ENCODE data around the gene ECM2.
"Not testable (repeated sequence)": the region's sequence is repeated elsewhere in the genome, so short reads cannot be mapped to it uniquely, and the experiment has no call there.

ECM2 gene

DNA sequence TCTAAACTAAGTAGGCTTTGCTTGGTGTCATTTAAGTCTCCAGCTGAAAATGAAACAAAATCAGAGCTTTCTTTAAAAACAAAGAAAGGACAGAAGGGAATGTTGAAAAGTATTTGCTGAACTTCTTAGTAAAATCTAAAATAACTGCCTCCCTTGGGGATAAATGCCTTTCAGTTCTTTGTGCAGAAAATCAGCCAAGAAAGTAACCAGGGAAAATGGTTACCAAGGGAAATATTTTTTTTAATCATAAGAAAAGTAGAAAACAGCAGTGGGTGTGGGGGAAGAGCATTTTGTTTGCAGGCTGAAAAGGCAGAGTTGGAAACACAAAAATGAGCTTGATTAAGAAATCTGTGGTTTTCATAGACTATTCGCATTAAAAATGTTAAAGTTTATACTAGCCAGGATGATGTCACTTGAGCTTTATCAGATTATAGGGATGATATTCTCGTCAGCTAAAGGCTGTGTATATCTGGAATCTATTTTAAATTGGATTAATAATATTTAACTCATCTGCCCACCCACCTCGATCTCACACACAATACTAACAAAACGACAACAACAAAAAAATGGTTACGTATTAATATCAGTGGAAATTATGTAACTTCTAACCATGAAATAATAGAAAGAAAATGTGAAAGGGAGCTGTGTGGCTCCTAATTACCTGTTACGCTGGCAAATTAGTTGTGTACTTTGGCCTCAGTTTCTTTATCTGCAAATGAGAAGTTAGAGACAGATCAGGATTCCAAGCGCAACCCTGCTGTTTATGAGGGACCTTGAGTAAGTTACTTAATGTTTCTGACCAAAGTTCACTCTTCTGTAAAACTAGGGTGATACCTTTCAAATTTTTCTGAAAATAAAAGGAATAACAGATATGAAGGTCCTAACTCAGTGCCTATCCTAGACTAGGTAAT lies at the start of gene ECM2:
Gene ECM2 (minus strand): TSS at position 51 of the 911 bp plus-strand sequence. CDS start 13,124 bp downstream, outside the sequence.
- no peak for DNase-seq

DNA sequence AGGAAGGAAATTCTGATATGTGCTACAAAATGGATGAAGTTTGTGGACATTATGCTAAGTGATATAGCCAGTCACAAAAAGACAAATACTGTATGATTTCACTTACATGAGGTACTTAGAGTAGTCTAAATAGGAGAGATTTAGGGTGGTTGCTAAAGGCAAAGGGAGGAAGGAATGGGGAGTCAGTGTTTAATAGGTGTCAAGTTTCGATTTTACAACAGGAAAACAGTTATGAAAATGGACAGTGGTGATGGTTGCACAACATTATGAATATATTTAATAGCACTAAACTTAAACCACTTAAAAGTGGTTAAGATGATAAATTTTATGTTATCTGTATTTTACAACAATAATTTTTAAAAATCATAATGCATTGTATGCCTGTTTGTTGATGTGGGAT lies 40.4 kb upstream of the ECM2 start:
- no peak for DNase-seq

DNA sequence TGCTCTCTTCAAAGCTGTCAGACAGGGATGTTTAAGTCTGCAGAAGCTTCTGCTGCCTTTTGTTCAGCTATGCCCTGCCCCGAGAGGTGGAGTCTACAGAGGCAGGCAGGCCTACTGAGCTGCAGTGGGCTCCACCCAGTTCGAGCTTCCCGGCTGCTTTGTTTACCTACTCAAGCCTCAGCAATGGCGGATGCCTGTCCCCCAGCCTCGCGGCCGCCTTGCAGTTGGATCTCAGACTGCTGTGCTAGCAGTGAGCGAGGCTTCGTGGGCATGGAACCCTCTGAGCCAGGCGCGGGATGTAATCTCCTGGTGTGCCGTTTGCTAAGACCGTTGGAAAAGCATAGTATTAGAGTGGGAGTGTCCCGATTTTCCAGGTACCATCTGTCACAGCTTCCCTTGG lies 37.8 kb upstream of the ECM2 start:
- DNase-seq, result not testable (repeated sequence)

DNA sequence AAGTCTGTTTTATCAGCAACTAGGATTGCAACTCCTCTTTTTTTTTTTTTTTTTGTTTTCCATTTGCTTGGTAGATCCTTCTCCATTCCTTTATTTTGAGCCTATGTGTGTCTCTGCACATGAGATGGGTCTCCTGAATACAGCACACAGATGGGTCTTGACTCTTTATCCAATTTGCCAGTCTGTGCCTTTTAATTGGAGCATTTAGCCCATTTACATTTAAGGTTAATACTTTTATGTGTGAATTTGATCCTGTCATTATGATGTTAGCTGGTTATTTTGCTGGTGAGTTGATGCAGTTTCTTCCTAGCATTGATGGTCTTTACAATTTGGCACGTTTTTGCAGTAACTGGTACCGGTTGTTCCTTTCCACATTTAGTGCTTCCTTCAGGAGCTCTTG lies 36.1 kb upstream of the ECM2 start:
- not testable (repeated sequence) for DNase-seq

DNA sequence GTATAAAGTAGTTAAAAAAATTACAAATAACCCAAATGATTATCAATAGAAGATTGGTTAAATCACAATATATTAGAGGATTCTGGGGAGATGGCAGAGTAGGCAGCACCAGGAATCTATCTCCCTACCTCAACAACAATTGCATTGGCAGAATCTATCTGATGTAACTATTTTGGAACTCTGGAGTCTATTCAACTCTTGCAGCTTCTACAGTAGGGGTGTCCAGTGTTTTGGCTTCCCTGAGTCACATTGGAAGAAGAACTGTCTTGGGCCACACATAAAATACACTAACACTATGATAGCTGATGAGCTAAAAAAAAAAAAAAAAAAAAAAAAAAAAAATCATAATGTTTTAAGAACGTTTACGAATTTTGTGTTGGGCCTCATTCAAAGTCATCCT lies 29.2 kb upstream of the ECM2 start:
- no peak for DNase-seq

DNA sequence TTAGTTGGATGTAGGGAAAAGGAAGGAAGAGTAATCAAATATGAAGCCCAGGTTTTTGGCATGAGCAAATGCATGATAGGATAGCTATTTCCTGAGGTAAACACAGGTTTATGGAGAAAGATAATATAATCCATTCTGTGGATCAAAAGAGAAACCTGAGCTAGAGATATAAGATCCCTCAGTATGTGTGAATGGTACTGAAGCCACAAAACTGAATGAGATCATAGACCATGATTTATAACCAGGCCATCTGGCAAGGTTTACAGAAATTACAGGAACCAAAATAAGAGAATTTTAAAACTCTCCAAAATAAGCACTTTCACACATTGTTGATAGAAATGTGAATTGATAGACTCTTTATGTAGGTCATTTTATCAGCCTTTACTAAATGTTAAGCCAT lies 28.7 kb upstream of the ECM2 start:
- no peak for DNase-seq

DNA sequence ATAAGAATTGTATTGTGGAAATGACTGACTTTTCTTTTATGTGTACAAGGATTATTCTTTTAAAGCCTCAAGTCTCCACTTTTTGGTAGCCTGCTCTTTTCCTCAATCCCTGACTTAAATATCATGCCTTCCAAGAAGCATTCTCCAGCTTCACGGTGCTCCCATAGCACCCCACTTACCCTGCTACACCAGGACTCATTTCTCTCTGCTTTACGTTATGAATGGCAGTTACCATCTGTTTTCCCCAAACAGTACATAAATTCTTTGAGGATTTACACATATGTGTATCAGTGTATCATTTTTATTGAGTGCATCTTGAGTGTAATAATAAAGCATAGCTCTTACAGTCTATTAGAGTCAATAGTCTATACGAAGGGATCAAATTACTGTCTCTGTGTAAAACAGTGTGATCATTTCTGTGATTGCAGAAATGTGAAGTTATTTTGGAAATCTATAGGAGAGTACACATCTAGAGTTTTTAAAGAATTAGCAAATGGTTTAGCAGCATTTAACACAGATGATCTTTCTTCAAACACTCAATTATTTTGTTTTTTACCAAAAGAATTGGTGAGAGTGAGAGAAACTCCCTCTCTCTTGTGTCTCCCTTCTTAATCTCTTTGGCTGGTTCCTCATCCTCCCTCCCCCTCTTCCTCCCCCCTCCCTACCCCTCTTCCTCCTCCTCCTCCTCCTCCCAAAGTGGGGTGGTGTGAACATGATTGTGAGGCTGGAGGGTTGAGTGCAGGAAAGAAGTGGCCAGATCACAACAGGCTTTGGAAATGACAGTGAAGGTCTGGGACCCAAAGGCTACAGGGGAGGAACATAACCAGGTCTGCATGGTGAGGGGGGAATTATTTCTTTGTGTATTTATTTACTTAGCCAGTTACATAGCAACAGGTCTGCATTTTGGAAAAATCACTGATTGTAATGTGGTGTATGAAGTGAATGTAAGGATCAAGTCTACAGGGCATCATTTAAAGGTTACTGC lies 27.6 kb upstream of the ECM2 start:
- no peak for DNase-seq

DNA sequence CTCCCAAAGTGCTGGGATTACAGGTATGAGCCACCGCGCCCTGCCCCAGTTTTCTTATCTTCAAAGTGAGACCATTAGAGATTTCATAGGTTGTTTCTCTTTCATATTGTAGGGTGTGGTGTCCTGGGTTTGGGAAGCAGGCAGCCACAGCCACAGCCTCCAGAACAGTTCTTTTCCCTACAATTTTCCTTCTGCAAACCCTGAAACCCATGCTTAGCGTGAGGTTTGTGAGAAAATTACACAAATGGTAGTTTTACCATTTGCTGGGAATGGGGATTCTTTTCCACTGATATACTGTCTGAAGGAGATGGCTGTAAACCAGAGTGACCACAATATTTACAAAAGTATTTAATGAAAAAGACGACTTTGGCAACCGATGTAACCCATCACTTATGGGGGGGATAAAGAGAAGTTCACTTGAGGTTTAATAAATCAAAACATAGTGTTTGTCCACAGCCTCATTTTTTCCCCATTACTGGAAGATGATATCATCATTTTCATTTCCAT lies 26.7 kb upstream of the ECM2 start:
- DNase-seq, result no peak

DNA sequence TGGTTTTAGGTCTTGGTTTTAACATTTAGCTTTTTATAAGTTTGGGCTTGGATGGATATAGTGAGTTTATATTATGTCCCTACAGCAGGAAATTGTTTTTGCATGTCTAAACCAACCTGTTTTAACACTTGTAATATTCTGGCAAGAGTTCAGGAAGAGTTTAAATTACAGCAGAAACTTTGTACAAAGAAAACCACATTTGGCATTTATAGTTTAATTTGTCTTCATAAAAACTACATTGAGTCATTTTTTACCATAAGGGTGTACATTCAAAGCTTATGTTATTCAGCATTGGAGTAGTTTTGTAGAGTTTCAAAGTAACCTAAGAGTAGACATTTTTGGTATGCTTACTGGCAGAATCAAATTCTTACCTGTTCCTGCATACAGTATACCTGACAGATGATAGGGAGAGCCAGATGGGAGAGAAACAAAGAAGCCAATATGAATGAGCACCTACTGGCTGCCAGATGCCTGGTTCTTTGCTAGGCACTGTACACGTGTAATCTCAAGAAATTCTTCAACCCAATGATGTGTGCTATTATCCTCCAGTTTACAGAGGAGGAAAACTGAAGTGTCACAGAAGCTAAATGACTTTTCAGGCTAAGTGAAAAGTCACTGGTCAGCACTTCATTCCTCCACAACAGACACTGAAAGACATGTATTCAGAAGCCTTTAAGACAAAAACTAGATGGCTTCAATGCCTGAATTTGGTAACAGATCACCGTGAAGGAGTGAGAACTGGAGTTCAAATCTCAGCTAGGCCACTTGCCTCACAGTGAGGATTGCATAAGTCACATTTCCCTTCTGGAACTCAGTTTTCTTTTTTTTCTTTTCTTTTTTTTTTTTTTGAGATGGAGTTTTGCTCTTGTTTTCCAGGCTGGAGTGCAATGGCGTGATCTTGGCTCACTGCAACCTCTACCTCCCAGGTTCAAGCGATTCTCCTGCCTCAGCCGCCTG lies 25.9 kb upstream of the ECM2 start:
- no peak for DNase-seq

DNA sequence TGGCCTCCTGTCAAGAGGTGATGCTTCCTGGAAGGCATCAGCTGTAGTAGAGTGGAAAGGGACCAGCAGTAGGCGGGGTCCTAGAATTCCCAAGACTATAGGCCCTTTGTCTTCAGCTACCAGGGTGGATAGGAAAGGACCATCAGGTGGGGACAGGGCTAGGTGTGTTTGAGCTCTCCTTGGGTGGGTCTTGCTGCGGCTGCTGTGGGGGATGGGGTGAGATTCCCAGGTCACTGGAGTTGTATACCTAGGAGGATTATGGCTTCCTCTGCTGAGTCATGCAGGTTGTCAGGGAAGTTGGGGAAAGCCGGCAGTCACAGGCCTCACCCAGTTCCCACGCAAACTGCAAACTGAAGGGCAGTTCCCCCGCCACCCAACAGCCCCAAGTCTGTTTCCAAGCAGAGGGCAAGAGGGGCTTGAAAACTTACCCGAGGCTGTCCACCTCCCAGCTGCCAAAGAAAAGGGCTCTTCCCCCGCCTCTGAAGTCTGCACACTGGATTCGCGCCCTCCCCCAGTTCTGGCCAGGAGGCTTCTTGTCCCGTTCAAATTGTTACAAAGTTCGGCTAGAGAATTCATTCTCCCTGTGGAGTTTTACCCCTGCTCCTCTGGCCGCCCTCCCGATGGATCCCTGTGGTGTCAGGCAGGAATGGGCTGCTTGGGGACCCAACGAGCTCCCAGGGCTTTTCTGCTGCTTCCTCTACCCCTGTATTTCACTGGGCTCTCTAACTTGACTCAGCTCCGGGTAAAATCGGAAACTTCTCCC lies 23.0 kb upstream of the ECM2 start:
- DNase-seq, result no peak

DNA sequence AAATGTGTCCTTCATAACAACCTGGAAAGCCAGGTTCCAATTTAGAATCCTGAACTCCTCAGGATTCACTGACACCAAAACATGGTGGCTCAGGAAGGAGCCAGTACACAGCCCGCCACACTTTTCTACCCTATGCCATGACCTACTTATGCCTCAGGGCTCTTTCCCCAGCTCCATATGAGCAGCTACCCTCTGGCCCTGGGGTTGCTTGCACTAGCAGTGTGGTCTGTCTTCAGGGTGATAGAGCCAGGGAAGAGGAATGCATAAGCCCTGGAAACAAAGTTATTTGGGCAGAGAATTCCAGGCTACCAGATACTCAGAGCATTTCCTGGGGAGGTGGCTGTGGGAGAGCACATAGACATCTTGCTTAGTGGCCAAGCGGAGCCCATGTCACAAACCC lies 15.0 kb upstream of the ECM2 start:
- no peak for DNase-seq

DNA sequence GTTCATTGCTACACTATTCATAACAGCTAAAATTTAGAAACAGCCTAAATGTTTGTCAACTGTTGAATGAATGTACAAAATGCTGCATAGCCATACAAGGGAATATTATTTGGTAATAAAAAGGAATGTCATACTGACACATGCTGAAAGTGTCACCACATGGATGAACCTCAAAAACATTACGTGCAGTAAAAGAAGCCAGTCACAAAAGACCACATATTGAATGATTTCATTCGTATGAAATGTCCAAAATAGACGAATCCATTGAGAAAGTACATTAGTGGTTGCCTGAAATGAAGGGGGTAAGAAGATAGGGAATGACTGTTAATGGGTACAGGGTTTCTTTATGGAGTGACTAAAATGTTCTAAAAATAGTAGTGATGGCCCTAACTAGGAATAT lies 11.6 kb upstream of the ECM2 start:
- no peak for DNase-seq

DNA sequence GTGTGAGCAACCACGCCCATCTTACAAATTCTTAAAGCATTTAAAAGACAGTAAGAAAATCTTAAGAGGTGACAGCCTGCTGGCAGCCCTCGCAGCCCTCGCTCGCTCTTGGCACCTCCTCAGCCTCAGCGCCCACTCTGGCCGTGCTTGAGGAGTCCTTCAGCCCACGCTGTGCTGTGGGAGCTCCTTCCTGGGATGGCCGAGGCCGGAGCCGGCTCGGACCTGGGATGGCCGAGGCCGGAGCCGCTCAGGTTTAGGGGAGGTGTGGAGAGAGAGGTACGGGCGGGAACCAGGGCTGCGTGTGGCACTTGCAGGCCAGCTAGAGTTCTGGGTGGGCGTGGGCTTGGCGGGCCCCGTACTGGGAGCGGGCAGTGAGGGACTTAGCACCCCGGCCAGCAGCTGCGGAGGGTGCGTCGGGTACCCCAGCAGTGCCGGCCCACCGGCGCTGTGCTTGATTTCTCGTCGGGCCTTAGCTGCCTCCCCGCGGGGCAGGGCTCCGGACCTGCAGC lies 9.3 kb upstream of the ECM2 start:
- DNase-seq, result no peak

DNA sequence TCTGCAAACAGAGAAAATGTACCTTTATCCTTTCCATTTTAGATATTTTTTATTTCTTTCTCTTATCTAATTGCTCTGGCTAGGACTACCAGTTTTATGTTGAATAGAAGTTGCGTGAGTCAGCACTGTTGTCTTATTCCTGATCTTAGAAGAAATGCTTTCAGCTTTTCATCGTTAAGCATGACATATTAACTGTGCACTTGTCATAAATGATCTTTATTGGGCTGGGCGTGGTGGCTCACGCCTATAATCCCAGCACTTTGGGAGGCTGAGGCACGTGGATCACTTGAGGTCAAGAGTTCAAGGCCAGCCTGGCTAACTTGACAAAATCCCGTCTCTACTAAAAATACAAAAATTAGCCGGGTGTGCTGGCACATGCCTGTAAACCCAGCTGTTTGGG lies 8.2 kb upstream of the ECM2 start:
- DNase-seq, result no peak

DNA sequence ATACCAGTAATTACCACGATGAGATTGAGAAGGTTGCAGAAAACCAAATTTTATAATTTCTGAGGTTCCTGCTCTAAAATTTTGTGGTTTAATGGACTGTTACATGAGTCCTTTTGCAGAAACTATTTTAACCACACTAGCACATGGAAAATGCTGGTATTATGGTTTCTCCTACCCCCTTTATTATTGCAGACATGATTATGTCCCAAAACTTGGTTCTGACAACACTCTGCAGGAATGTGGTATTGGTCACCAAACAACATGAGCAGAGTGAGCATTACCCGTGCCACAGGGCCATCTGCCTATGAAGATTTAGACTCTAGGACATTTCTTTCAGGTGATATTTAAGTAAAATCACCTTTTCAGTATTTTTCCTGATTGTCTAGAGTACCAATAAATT lies 2.8 kb upstream of the ECM2 start:
- no peak for DNase-seq

DNA sequence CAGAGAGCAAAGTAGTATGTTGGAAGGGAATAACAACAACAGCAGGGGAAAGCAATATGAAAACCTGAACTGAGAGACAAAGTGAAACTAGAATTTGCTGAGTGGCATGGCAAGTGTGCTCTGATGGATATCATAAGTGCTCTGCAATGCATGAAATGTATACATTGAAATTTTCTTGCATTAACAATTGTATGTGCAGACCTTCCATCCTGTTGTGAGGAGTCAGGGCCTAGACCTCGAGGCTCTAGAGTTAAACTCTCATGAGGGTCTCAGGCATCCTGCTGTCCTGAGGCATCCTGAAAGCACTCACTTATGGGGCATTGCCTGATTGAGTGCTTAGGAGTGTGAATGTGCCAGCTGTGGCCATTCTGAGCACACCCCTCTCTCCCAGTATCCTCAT lies 1.1 kb downstream of the ECM2 start:
- DNase-seq, result no peak

DNA sequence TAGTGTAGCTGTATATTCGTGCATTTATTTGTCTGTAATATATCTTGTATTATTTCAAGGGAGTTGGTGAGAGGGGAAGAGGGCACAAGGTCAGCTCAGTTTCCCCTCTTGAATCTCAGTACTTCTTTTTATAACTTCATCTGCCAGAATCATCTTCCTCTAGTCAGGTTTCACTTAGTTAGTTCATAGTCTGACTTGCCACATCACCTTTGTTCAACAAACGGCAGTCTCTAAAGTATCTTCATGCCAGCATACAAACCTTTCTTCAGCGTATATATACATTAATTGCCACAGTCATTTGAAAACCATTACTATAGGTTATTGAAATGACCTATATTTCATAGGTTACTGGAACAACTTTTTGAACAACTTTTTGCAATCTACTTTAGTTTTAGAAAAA lies 1.6 kb downstream of the ECM2 start:
- DNase-seq, result no peak

DNA sequence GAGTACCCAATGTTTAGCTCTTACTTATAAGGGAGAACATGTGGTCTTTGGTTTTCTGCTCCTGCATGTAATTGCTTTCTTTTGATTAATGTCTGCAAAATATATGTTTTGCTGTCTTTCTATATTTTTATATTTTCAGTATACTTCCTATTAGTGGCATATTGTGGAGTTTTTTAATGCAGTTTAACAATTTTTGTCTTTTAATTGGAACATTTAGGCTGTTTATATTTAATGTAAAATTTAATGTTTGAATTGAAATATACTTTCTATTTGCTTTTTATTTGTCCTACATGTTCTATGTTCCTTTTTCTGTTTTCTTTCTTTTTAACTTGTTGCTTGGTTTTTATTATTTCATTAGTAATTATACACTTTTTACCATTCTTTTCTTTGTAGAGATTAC lies 4.9 kb downstream of the ECM2 start:
- no peak for DNase-seq

DNA sequence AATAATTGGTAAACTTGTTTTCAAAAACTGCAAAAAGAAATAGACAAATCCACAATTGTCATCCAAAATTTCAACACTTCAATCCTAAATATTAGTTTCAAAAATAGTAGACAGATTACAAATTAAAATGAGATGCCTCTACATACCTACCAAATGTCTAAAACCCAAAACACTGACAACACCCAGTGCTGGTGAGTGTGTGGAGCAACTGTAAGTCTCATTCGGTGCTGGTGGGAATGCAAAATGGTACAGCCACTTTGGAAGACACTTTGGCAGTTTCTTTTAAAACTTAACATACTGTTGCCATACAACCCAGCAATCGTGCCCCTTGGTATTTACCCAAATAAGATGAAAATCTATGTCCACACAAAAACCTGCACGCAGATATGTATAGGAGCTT lies 6.7 kb downstream of the ECM2 start:
- DNase-seq, result no peak

DNA sequence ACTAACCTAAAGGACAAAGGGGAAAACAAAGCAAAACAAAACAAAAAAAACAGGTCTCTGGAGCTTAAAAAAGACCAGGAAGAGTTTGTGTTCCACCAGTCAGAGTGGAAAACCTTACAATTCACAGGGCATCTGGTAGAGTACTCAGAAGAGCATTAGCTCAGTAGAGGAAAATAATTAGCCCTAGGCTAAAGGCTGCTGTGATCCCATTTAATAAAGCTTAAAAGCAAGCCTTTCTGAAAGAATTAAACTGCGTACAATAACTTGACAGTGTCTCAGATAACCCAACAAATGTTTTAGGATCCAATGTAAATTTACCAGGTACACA lies 7.3 kb downstream of the ECM2 start:
- no peak for DNase-seq

DNA sequence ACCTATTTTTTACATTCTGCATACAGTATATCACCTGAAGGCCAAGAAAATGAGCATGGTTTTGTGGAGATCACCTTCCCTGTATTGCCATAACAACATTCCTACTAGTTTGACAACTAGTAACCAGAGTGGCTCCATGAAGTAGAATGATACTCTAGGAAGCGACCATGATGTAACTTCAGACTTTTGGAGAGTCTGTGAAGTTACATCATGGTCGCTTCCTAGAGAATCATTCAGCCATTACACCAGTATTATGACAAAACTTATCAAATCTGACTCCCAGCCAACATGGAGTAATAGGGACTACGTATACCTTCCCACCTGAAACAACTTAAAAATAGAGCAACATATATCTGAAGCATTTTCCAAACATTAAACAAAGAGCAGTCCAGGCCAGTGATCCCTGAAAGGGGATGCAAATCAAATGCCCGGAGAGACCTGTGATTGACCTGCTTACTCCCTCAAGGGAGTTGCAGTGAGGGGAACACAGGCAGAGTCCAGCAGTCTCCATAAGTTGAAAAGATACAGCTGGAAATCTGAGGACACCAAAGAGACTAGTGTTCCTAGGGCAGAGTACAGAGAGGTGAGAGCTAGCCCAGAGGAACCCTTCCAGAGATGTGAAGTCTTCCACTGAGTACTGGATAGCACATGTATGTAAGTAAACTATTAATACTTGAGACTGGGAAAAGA lies 7.8 kb downstream of the ECM2 start:
- DNase-seq, result no peak

Measured in activated CD8-positive, alpha-beta memory T cell treated with anti-CD3 and anti-CD28 coated beads, Interleukin-2, amount 50 U/mL, for 4 hours (primary cell).